Mesendoderm (in vitro differentiated cells): ENCODE data around the gene TIPRL.
"Not testable (repeated sequence)": the region's sequence is repeated elsewhere in the genome, so short reads cannot be mapped to it uniquely, and the experiment has no call there.

Experiments used
- DNase-seq: peaks from one replicate; pipeline ENCODE4 v3.0.0; 2013
- H2AK5ac ChIP-seq: 2 replicates; pipeline ENCODE4 v1.6.1; 2013; ENCODE audit warnings: low read length, inconsistent platforms
- H2BK120ac ChIP-seq: 2 replicates; pipeline ENCODE4 v1.6.1; 2013; ENCODE audit warnings: low read depth, mild to moderate bottlenecking, low read length, moderate library complexity, mixed read lengths
- H2BK15ac ChIP-seq: replicated peaks from 2 replicates; pipeline ENCODE4 v1.6.1; 2013; ENCODE audit warnings: low read depth, mild to moderate bottlenecking, moderate library complexity
- H2BK5ac ChIP-seq: 2 replicates; pipeline ENCODE4 v1.6.1; 2013; ENCODE audit warnings: low read length, inconsistent platforms
- H3K18ac ChIP-seq: 2 replicates; pipeline ENCODE4 v1.6.1; 2013; ENCODE audit warnings: mild to moderate bottlenecking, low read length, mixed read lengths
- H3K23ac ChIP-seq: one replicate; pipeline ENCODE4 v1.6.1; 2013; ENCODE audit warnings: low read length
- H3K27ac ChIP-seq: 2 replicates; pipeline ENCODE4 v1.5.1; 2013; ENCODE audit warnings: low read depth, mild to moderate bottlenecking, inconsistent platforms, low read length, moderate library complexity
- H3K27me3 ChIP-seq: 2 replicates; pipeline ENCODE4 v1.6.1; 2013; ENCODE audit warnings: low read length, control low read depth, mild to moderate bottlenecking, inconsistent platforms; ENCODE audit not compliant: insufficient read depth, poor library complexity
- H3K36me3 ChIP-seq: 2 replicates; pipeline ENCODE4 v1.6.1; 2013; ENCODE audit warnings: low read length, inconsistent platforms; ENCODE audit not compliant: control insufficient read depth, insufficient read depth
- H3K4ac ChIP-seq: one replicate; pipeline ENCODE4 v1.6.1; 2013; ENCODE audit warnings: low read depth, mild to moderate bottlenecking, low read length, moderate library complexity
- H3K4me1 ChIP-seq: 2 replicates; pipeline ENCODE4 v1.6.1; 2013; ENCODE audit warnings: low read depth, low read length, inconsistent platforms; ENCODE audit not compliant: control insufficient read depth
- H3K4me2 ChIP-seq: 2 replicates; pipeline ENCODE4 v1.6.1; 2013; ENCODE audit warnings: low read length
- H3K4me3 ChIP-seq: 2 replicates; pipeline ENCODE4 v1.5.1; 2013; ENCODE audit warnings: mild to moderate bottlenecking, low read length
- H3K56ac ChIP-seq: one replicate; pipeline ENCODE4 v1.6.1; 2013; ENCODE audit warnings: low read length
- H3K79me1 ChIP-seq: 2 replicates; pipeline ENCODE4 v1.6.1; 2013; ENCODE audit warnings: low read length, inconsistent platforms
- H3K79me2 ChIP-seq: 2 replicates; pipeline ENCODE4 v1.6.1; 2013; ENCODE audit warnings: mild to moderate bottlenecking, low read length; ENCODE audit not compliant: control insufficient read depth, insufficient read depth
- H3K9ac ChIP-seq: 2 replicates; pipeline ENCODE4 v1.6.1; 2013; ENCODE audit warnings: low read length, inconsistent platforms
- H4K5ac ChIP-seq: one replicate; pipeline ENCODE4 v1.6.1; 2013; ENCODE audit warnings: low read length
- H4K8ac ChIP-seq: one replicate; pipeline ENCODE4 v1.6.1; 2013; ENCODE audit warnings: low read depth, mild to moderate bottlenecking, control low read depth, low read length, moderate library complexity
- WGBS: extraction: QIAGEN DNeasy Blood & Tissue Kit; methylation state at CpG from one replicate; pipeline ENCODE4 v1.1.7; 2013; ENCODE audit warnings: low lambda C conversion rate, missing lambda C conversion rate; ENCODE audit not compliant: insufficient coverage; ENCODE audit errors: extremely low coverage; 5-methylcytosine and 5-hydroxymethylcytosine counted together

The TIPRL gene

GRCh38 chr1:168181063-168181720, 2.4 kb downstream of the TIPRL start:
- not testable (repeated sequence) for H2BK5ac ChIP-seq, H3K18ac ChIP-seq, H3K36me3 ChIP-seq, H3K23ac ChIP-seq, DNase-seq, H4K5ac ChIP-seq, H3K27me3 ChIP-seq, H3K4me2 ChIP-seq, H3K4ac ChIP-seq, H2AK5ac ChIP-seq, H2BK120ac ChIP-seq, H3K79me1 ChIP-seq, H3K4me3 ChIP-seq, H3K9ac ChIP-seq, H4K8ac ChIP-seq, H3K56ac ChIP-seq, H3K79me2 ChIP-seq, H3K27ac ChIP-seq, H3K4me1 ChIP-seq, H2BK15ac ChIP-seq
- WGBS = no CpG with 5 or more reads among the region's 15 CpGs

DNA sequence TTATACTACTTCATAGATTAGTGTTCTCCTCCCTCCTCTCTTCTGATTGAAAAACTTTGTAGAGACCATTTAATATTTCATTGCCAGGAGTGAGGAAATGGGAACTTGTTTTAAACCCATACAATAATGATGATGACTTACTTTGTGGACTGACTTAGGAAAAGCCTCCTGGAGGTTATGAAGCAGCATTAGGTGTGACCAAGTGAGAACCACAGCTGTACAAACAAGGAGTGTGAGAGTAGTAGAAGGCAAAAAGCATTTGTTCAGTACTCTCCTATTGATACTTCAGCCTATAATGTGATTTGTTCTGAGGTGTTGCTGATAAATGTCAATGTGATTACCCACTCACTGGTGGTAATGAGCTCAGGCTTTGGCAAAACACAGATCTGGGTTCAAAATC, 8.4 kb downstream of the TIPRL start:
- Histone ChIP-seq H3K4me1 (no peaks in the 10 kb centered on the region), H4K8ac (no peak overlapping the region), H3K4ac (no peak overlapping the region), H3K23ac (no peak overlapping the region), H3K79me2 (no peaks in the 10 kb centered on the region), H2BK15ac (no peak overlapping the region), H3K79me1 (no peaks in the 10 kb centered on the region), H3K56ac (no peak overlapping the region), H2BK5ac (no peak overlapping the region), H3K36me3 (no peaks in the 10 kb centered on the region), H3K4me2 (no peak overlapping the region), H3K27me3 (no peaks in the 10 kb centered on the region), H3K27ac (no peak overlapping the region), H3K18ac (no peak overlapping the region), H4K5ac (no peak overlapping the region), H3K4me3 (no peak overlapping the region), H3K9ac (no peak overlapping the region), H2AK5ac (no peak overlapping the region), H2BK120ac (no peak overlapping the region)
- no peak for DNase-seq

DNA sequence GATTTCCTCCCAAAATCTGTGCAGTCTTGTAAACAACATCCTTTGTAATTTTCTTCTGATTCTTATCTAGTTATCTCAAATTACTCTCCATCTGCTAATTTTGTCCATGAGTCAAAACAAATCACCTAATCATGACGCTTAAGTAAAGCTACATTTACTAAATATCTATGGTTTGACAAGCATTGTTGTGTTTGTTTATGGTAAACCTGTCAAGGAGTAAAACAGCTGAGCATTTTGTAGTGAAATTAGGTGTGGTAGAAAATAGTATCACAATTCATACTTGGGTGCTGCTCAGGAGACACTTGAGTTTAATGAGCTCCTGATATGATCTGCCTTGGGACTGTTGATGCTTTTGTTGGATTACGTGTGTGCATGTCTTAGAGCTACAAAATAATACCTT, 11.6 kb downstream of the TIPRL start:
- no peaks in the 10 kb centered on the region for H3K4me1 ChIP-seq
- no peak overlapping the region for H3K9ac ChIP-seq
- H2BK5ac ChIP-seq = no peak overlapping the region
- H4K8ac ChIP-seq = no peak overlapping the region
- H3K4me2 ChIP-seq = no peak overlapping the region
- no peak overlapping the region for H3K56ac ChIP-seq
- no peak overlapping the region for H3K27ac ChIP-seq
- H2BK120ac ChIP-seq = no peak overlapping the region
- no peaks in the 10 kb centered on the region for H3K36me3 ChIP-seq
- H2AK5ac ChIP-seq = no peak overlapping the region
- no peak overlapping the region for H4K5ac ChIP-seq
- no peak overlapping the region for H3K4me3 ChIP-seq
- no peaks in the 10 kb centered on the region for H3K79me1 ChIP-seq
- WGBS = no CpG with 5 or more reads among the region's 2 CpGs
- H3K79me2 ChIP-seq = no peaks in the 10 kb centered on the region
- no peak overlapping the region for H3K4ac ChIP-seq
- no peak overlapping the region for H3K18ac ChIP-seq
- no peaks in the 10 kb centered on the region for H3K27me3 ChIP-seq
- H2BK15ac ChIP-seq = no peak overlapping the region
- no peak overlapping the region for H3K23ac ChIP-seq
- DNase-seq = no peak

DNA sequence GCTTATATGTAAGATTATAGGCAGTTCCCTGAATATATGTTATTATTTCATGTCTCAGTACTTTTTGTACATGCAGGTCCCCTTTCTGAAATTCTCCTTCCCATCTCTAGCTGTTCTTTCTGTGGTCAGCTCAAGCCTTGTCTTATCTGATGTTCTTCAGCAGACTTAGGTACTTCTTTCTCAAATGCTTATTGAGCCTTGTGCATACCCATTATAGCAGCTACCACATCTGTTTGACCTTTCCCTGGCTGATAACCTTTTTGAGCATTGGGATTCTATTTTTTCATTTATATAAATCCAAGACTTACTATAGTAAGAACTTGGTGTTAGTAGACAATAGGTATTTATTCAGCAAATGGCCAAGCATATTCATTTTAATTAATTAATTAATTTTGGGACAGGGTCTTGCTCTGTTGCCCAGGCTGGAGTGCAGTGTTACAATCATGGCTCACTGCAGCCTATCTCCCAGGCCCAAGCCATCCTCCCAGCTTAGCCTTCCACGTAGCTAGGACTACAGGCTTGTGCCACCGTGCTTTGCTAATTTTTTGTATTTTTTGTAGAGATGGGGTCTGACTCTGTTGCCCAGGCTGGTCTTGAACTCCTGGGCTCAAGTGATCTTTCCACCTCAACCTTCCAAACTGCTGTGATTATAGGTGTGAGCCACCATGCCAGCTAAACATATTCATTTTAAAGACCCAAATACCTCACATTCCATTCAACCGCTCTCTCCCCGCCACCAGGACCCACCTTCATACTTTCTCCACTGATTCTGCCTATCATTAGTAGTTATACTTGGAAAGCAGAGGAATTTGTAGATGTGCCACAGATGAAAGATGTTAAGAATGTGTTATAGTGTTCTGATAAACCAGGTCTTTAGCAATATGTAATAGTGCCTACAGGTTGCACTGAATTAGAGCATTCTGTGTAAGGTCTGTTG, 16.7 kb downstream of the TIPRL start:
- Histone ChIP-seq H2AK5ac (no peak overlapping the region), H2BK120ac (no peak overlapping the region), H3K4me1 (no peaks in the 10 kb centered on the region), H3K36me3 (no peaks in the 10 kb centered on the region), H3K27ac (no peak overlapping the region), H3K9ac (no peak overlapping the region), H4K5ac (no peak overlapping the region), H3K27me3 (no peaks in the 10 kb centered on the region), H3K56ac (no peak overlapping the region), H3K4me2 (no peak overlapping the region), H3K79me1 (no peaks in the 10 kb centered on the region), H3K18ac (no peak overlapping the region), H3K4me3 (no peak overlapping the region), H3K23ac (no peak overlapping the region), H3K79me2 (no peaks in the 10 kb centered on the region), H3K4ac (no peak overlapping the region), H2BK15ac (no peak overlapping the region), H4K8ac (no peak overlapping the region), H2BK5ac (no peak overlapping the region)
- no CpG with 5 or more reads among the region's 4 CpGs for whole genome bisulfite sequencing
- DNase-seq = peak; percentile 59

- H3K27ac ChIP-seq = no peak overlapping the region
- H3K27me3 ChIP-seq = no peaks in the 10 kb centered on the region
- no peak overlapping the region for H2BK120ac ChIP-seq
- DNase-seq = peak; percentile 42
- no peak overlapping the region for H3K4me3 ChIP-seq
- no peak overlapping the region for H3K18ac ChIP-seq
- no peak overlapping the region for H3K56ac ChIP-seq
- no peak overlapping the region for H3K9ac ChIP-seq
- no peaks in the 10 kb centered on the region for H3K79me1 ChIP-seq
- H3K4me1 ChIP-seq = no peaks in the 10 kb centered on the region
- no peaks in the 10 kb centered on the region for H3K79me2 ChIP-seq
- H2AK5ac ChIP-seq = no peak overlapping the region
- H4K5ac ChIP-seq = no peak overlapping the region
- H2BK5ac ChIP-seq = no peak overlapping the region
- no peaks in the 10 kb centered on the region for H3K36me3 ChIP-seq
- H4K8ac ChIP-seq = no peak overlapping the region
- H3K4ac ChIP-seq = no peak overlapping the region
- H3K4me2 ChIP-seq = no peak overlapping the region
- no peak overlapping the region for H2BK15ac ChIP-seq
- no peak overlapping the region for H3K23ac ChIP-seq
- no CpG with 5 or more reads among the region's 3 CpGs for WGBS
Observed at GRCh38 chr1:168199056-168199455, 20.3 kb downstream of the TIPRL start.
